ENCODE results near the gene SLFNL1. TPM values are rescaled to one million over a fixed set of nuclear protein-coding genes. Genes with fewer than 3 reads are reported as not detected.

Gene SLFNL1
- total RNA-seq, 1 donor from 2014 or later: 0.08 TPM

Other genes starting within 250 kb of the SLFNL1 start
- gene KCNQ4, start 237.9 kb downstream of the SLFNL1 start, total RNA-seq: 0.24 TPM
- gene CITED4, start 159.4 kb downstream of the SLFNL1 start, total RNA-seq: 28.7 TPM
- gene CTPS1, start 42.0 kb downstream of the SLFNL1 start, total RNA-seq: 24.0 TPM
- gene SCMH1, start 220.6 kb upstream of the SLFNL1 start, total RNA-seq: 13.0 TPM